Stimulated activated CD8-positive, alpha-beta memory T cell treated with anti-CD3 and anti-CD28 coated beads, Interleukin-7, amount 100 ng/mL, for 4 hours (primary cell): ENCODE measurements around the gene SLC25A29.
A peak's percentile ranks its signal among the peaks of the same experiment; 100 is the strongest.
"Not testable (repeated sequence)": the region's sequence is repeated elsewhere in the genome, so short reads cannot be mapped to it uniquely, and the experiment has no call there.

Experiments used
- DNase-seq, 2 donors: peaks; one replicate each; pipeline ENCODE4 v3.0.0-alpha.2; 2020; ENCODE audit warnings: low read depth in 2 of 2

Gene SLC25A29

GRCh38 chr14:100312110-100312876 lies 6.0 kb upstream of the SLC25A29 start:
- DNase-seq: not testable (repeated sequence)

- no peak for DNase-seq
These were observed 2.9 kb upstream of the SLC25A29 start for GRCh38 chr14:100309028-100309737.

- DNase-seq: not testable (repeated sequence)
These were observed 2.2 kb upstream of the SLC25A29 start for GRCh38 chr14:100308427-100308792.

- DNase-seq: no peak
These were observed 1.7 kb upstream of the SLC25A29 start for GRCh38 chr14:100307766-100308426.

GRCh38 chr14:100306998-100307765 lies 938 bp upstream of the SLC25A29 start:
- DNase-seq: no peak

GRCh38 chr14:100305324-100306100 lies 732 bp downstream of the SLC25A29 start:
- DNase-seq: peak; percentile 33 to 69

- no peak for DNase-seq
These were observed 1.4 kb downstream of the SLC25A29 start for GRCh38 chr14:100304825-100305323.

- no peak for DNase-seq
These were observed 2.3 kb downstream of the SLC25A29 start for GRCh38 chr14:100303925-100304324.

GRCh38 chr14:100303179-100303578 lies 3.1 kb downstream of the SLC25A29 start:
- DNase-seq: no peak

- DNase-seq: no peak
These were observed 3.6 kb downstream of the SLC25A29 start for GRCh38 chr14:100302616-100303015.

GRCh38 chr14:100299238-100299560 lies 7.0 kb downstream of the SLC25A29 start:
- DNase-seq: no peak

- DNase-seq: no peak
These were observed 7.5 kb downstream of the SLC25A29 start for GRCh38 chr14:100298551-100299237.

- DNase-seq: no peak
These were observed 8.6 kb downstream of the SLC25A29 start for GRCh38 chr14:100297320-100298300.

GRCh38 chr14:100296729-100297128 lies 9.5 kb downstream of the SLC25A29 start:
- DNase-seq: not testable (repeated sequence)

- no peak for DNase-seq
These were observed 10.1 kb downstream of the SLC25A29 start for GRCh38 chr14:100296106-100296651.

GRCh38 chr14:100295376-100296105 lies 10.7 kb downstream of the SLC25A29 start:
- DNase-seq: no peak

- DNase-seq: no peak
These were observed 11.3 kb downstream of the SLC25A29 start for GRCh38 chr14:100294963-100295330.

- DNase-seq: no peak
These were observed 11.9 kb downstream of the SLC25A29 start for GRCh38 chr14:100294213-100294962.
